ENCODE results near the gene KCNMA1.
"Not testable (repeated sequence)": the region's sequence is repeated elsewhere in the genome, so short reads cannot be mapped to it uniquely, and the experiment has no call there.

The KCNMA1 gene

GRCh38 chr10:77532068-77532467, 105.5 kb downstream of the KCNMA1 start:
- no peak for DNase-seq (ENCODE audit: low read depth)

DNA sequence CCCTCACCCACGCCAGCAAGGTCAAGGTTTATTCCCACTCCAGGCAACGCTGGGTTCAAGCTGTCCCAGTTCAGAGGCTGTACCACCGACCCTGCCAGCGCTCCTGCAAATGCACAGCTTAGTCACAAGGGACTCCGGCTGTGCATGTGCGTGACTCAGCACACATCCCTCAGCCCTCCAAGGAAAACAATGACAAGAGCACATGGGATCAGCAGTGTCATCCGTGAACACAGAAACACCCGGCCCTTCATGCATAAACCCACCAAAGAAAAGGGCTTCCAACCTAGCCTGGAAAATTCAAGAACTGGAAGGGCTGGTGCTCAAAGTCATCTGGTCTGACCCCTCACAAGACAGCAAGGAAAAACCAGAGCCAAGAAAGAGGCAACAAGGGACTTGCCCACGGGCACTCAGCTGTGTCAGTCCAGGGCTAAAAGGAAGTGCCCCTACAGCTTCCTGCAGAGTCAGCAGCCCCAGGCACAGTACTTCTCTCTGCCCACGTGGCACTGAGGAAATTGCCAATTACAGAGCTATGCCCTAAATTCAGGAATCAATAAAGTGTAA, 106.1 kb downstream of the KCNMA1 start:
- no peak for DNase-seq (ENCODE audit: low read depth)

DNA sequence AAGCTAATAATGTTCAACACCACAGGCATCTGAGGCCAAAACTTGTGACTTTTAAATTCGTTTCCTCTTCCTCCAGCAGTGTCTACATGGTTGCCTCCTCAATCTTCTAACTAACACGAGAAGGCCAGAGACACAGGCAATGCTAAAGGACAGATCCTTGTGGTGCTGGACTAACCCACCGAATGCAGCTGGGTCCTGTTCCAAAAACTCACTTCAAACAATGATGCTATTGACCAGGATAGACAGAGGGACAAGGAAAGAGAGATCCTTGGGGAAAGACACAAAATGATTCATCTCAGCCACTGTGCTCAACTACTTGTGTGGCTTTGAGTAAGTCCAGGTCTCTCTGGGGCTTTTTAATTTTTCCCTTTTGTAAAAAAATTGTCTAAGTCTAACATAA, 107.6 kb downstream of the KCNMA1 start:
- DNase-seq (ENCODE audit: low read depth), result no peak

- no peak for DNase-seq (ENCODE audit: low read depth)
Observed at GRCh38 chr10:77529050-77529576, 108.5 kb downstream of the KCNMA1 start.

- DNase-seq (ENCODE audit: low read depth), result no peak
Observed at GRCh38 chr10:77527839-77528238, 109.8 kb downstream of the KCNMA1 start.

DNA sequence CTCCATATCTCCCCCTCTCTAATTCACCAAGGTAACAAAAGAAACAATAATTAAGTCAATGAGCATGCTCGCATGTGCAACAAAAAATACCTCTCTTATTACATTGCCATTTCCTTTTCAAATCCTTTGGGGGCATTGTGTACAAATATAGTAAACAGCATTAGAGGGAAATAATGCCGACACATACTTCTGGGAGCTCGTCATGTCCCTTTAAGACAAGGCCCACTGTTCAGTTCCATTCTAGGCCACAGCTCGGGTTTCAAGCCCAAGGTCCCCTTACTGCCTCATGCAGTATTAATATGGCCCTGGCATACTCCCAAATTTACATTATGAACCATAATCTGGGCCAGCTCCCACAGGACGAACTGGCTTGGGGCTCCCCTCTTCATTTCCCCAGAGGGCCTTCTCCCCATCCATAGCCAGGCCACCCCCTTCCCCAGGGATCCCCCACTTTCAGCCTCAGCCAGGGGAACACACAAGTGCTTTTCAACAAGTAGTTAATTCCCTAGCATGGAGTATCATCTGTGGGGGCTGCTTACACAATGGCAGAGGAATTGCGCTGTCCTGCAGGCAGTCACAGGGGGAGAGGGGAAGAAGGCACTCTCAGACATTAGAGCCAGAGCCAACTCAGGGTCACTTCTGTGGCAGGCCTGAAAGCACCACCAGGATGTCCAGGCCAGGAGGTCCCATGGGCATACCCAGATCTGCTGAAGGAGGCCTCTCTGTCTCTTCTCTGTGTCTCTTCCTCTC, 110.6 kb downstream of the KCNMA1 start:
- no peak for DNase-seq (ENCODE audit: low read depth)

- no peak for DNase-seq (ENCODE audit: low read depth)
Observed at GRCh38 chr10:77524281-77524711, 113.3 kb downstream of the KCNMA1 start.

GRCh38 chr10:77522268-77522809, 115.3 kb downstream of the KCNMA1 start:
- DNase-seq (ENCODE audit: low read depth), result no peak

DNA sequence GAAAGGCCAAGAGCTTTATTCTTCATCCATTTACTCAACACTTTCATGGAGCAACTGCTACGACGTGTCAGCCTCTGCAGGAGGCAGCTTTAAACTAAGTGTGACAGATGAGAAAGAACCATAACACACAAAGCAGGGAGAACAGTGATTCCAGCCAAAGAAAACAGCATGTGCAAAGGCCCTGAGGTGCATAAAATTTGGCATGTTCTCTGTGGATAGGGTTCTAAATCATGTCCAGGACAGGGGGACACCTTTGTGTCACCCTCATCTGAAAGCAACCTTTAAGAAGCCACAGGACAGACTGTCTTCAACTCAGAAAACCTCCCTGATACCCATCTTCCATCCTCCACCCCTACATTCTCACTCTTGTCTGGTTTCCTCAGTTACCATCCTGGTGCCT, 116.6 kb downstream of the KCNMA1 start:
- DNase-seq (ENCODE audit: low read depth), result no peak

GRCh38 chr10:77520290-77520689, 117.3 kb downstream of the KCNMA1 start:
- DNase-seq (ENCODE audit: low read depth), result no peak

DNA sequence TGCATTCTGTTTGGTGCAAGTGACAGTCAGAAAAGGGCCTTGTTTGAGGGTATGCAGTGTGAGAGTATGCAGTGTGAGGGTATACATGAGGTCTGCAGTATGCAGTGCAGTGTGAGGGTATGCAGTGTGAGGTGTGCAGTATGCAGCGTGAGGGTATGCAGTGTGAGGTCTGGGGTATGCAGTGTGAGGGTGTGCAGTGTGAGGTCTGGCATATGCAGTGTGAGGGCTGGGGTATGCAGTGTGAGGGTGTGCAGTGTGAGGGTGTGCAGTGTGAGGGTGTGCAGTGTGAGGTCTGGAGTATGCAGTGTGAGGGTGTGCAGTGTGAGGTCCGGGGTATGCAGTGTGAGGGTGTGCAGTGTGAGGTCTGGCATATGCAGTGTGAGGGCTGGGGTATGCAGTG, 117.8 kb downstream of the KCNMA1 start:
- not testable (repeated sequence) for DNase-seq (ENCODE audit: low read depth)

DNA sequence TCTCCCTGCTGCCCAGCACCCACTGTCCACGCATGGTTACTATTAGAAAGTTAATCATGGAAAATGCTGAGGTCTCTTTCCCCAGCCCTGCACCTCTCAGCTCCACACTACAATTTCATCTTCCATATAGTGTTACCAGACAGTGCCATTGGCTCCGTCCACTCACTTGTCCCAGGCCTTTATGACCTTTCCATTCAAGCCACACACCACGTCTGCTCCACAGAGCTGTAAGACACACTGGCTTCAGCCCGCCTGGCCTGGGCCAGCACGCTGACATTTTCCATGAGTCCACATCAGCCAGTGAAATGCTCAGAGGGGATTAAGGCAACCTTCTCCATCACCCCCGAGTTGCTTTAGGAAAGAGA, 118.7 kb downstream of the KCNMA1 start:
- no peak for DNase-seq (ENCODE audit: low read depth)

GRCh38 chr10:77518241-77518909, 119.2 kb downstream of the KCNMA1 start:
- DNase-seq (ENCODE audit: low read depth), result no peak

DNA sequence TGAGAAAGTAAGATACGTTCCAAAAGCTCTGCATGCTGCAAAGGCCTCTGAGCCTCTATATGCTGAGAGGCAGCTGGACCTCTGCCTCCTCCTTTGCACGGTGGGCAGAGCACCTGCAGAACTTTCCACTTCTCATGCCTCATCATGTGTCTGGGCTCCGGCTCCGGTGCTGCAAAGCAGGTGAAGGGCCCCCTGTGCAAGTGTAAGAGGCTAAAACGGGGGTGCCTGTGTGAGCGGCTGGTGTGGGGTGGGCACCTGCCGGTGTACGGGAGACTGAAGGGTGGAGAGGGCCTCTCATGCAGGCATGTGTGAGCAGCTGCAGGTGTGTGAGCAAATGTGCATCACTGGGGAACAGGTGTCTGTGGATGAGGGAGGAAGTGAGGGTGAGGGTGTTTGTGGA, 121.0 kb downstream of the KCNMA1 start:
- DNase-seq (ENCODE audit: low read depth), result no peak

- no peak for DNase-seq (ENCODE audit: low read depth)
Observed at GRCh38 chr10:77514870-77515269, 122.7 kb downstream of the KCNMA1 start.

GRCh38 chr10:77513781-77514331, 123.8 kb downstream of the KCNMA1 start:
- DNase-seq (ENCODE audit: low read depth), result no peak

DNA sequence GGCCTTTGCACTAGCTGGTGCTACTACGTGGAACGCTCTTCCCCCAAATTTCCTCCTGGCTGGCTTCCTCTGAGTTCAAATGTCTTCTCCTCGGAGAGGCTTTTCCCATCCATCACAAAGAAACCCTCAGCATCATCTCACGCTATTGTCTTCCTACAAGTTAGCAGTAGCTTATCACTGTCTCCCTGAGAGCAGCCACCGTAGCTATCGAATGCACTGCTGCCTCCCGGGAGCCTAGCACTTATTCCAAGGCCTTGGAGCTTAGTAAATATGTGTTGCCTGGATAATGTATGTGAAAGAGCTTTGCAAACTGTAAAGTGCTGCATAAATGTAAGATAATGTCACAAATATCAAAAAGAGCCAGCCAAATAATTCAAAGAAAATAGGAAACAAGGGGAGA, 124.4 kb downstream of the KCNMA1 start:
- no peak for DNase-seq (ENCODE audit: low read depth)

DNA sequence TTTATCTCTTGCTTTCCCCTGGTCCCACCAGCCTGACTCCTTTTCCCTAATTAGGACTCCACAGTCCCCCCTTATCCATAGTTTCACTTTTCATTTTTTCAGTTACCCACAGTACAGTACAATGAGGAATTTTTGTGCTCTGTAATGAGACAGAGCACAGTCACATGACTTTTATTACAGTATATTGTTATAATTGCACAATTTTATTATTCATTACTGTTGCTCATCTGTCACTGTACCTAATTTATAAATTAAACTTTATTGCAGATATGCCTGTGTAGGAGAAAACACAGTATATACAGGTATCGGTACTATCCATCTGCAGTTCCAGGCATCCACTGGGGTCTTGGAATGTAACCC, 125.4 kb downstream of the KCNMA1 start:
- DNase-seq (ENCODE audit: low read depth), result no peak

- no peak for DNase-seq (ENCODE audit: low read depth)
Observed at GRCh38 chr10:77511498-77512218, 126.0 kb downstream of the KCNMA1 start.

- no peak for DNase-seq (ENCODE audit: low read depth)
Observed at GRCh38 chr10:77510695-77511094, 126.9 kb downstream of the KCNMA1 start.

GRCh38 chr10:77510294-77510693, 127.3 kb downstream of the KCNMA1 start:
- DNase-seq (ENCODE audit: low read depth), result no peak

GRCh38 chr10:77509391-77509790, 128.2 kb downstream of the KCNMA1 start:
- no peak for DNase-seq (ENCODE audit: low read depth)

All from stimulated activated CD8-positive, alpha-beta memory T cell treated with anti-CD3 and anti-CD28 coated beads, Interleukin-4, amount 100 ng/mL, for 24 hours (primary cell).